Liver (tissue), 3 donors: ENCODE results near the gene GLB1L2.

Source experiments
- RAD21 ChIP-seq, 2 donors: IDR thresholded peaks; 2 replicates each; pipeline ENCODE4 v1.6.1; 2016; ENCODE audit warnings: antibody characterized with exemption in 2 of 2, mild to moderate bottlenecking in 2 of 2
- YY1 ChIP-seq: IDR thresholded peaks from 2 replicates; pipeline ENCODE4 v1.6.1; 2016; ENCODE audit warnings: antibody characterized with exemption, mild to moderate bottlenecking
- TF ChIP-seq, protein P1 (sequence below): IDR thresholded peaks from 2 replicates; pipeline ENCODE4 v1.6.1; 2016; ENCODE audit warnings: antibody characterized with exemption, mild to moderate bottlenecking
- TF ChIP-seq, protein P2 (sequence below): fragments of 150-350 bp; IDR thresholded peaks from 2 replicates; pipeline ENCODE4 v1.5.1; 2017; ENCODE audit warnings: improper control_type of control experiment, low read depth, low read length; ENCODE audit not compliant: missing input control
- TF ChIP-seq, protein P3 (sequence below): IDR thresholded peaks from 2 replicates; pipeline ENCODE4 v1.6.1; 2016; ENCODE audit warnings: antibody characterized with exemption
- donor health status: healthy.
- donor health status: healthy.

GRCh38 chr11:134356656-134357544 lies 25.1 kb downstream of the GLB1L2 start:
- TF ChIP-seq RAD21 (IDR thresholded peaks at IDR 0.05) (no peak), YY1 (no peak)
- TF ChIP-seq, protein P1, sequence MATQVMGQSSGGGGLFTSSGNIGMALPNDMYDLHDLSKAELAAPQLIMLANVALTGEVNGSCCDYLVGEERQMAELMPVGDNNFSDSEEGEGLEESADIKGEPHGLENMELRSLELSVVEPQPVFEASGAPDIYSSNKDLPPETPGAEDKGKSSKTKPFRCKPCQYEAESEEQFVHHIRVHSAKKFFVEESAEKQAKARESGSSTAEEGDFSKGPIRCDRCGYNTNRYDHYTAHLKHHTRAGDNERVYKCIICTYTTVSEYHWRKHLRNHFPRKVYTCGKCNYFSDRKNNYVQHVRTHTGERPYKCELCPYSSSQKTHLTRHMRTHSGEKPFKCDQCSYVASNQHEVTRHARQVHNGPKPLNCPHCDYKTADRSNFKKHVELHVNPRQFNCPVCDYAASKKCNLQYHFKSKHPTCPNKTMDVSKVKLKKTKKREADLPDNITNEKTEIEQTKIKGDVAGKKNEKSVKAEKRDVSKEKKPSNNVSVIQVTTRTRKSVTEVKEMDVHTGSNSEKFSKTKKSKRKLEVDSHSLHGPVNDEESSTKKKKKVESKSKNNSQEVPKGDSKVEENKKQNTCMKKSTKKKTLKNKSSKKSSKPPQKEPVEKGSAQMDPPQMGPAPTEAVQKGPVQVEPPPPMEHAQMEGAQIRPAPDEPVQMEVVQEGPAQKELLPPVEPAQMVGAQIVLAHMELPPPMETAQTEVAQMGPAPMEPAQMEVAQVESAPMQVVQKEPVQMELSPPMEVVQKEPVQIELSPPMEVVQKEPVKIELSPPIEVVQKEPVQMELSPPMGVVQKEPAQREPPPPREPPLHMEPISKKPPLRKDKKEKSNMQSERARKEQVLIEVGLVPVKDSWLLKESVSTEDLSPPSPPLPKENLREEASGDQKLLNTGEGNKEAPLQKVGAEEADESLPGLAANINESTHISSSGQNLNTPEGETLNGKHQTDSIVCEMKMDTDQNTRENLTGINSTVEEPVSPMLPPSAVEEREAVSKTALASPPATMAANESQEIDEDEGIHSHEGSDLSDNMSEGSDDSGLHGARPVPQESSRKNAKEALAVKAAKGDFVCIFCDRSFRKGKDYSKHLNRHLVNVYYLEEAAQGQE: no peak
- TF ChIP-seq, protein P2, sequence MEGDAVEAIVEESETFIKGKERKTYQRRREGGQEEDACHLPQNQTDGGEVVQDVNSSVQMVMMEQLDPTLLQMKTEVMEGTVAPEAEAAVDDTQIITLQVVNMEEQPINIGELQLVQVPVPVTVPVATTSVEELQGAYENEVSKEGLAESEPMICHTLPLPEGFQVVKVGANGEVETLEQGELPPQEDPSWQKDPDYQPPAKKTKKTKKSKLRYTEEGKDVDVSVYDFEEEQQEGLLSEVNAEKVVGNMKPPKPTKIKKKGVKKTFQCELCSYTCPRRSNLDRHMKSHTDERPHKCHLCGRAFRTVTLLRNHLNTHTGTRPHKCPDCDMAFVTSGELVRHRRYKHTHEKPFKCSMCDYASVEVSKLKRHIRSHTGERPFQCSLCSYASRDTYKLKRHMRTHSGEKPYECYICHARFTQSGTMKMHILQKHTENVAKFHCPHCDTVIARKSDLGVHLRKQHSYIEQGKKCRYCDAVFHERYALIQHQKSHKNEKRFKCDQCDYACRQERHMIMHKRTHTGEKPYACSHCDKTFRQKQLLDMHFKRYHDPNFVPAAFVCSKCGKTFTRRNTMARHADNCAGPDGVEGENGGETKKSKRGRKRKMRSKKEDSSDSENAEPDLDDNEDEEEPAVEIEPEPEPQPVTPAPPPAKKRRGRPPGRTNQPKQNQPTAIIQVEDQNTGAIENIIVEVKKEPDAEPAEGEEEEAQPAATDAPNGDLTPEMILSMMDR: no peak
- TF ChIP-seq, protein P3, sequence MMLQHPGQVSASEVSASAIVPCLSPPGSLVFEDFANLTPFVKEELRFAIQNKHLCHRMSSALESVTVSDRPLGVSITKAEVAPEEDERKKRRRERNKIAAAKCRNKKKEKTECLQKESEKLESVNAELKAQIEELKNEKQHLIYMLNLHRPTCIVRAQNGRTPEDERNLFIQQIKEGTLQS: no peak
